Measurements from ENCODE around the gene DSCAML1. TPM values are rescaled to one million over a fixed set of nuclear protein-coding genes. Genes with fewer than 3 reads are reported as not detected.

The DSCAML1 gene
- total RNA-seq, 2 experiments from 2014 or later: not detected

- H3K9me3 ChIP-seq (ENCODE audit: low read length): no peaks in the 10 kb centered on the region
- DNase-seq (ENCODE audit: low spot score): no peak
- POLR2A ChIA-PET: no interaction called here
- CTCF ChIA-PET (ENCODE audit: unreplicated experiment): no interaction called here
- intact Hi-C loops (cut with micrococcal nuclease; ENCODE audit: unreplicated experiment): no loop called here
- no peaks in the 10 kb centered on the region for H3K36me3 ChIP-seq (ENCODE audit: insufficient read depth, low read length)
- H3K79me2 ChIP-seq (ENCODE audit: insufficient read depth, low read depth, low read length): no peaks in the 10 kb centered on the region
- H3K4me3 ChIP-seq (ENCODE audit: low read depth, low read length, poor library complexity, severe bottlenecking): no peak overlapping the region
- no peaks in the 10 kb centered on the region for H4K20me1 ChIP-seq (ENCODE audit: insufficient read depth, low read length)
- no peak overlapping the region for H3K27ac ChIP-seq (ENCODE audit: low read depth, low read length, poor library complexity, severe bottlenecking)
- H3K4me2 ChIP-seq (ENCODE audit: low read length): no peak overlapping the region
- BruUV-seq (replicated peaks): no TSS peak
- H3K4me1 ChIP-seq (ENCODE audit: insufficient read depth, low read length, poor library complexity, severe bottlenecking): no peaks in the 10 kb centered on the region
- H2AFZ ChIP-seq (ENCODE audit: low read length): no peak overlapping the region
- H3K9me2 ChIP-seq (ENCODE audit: insufficient read depth, low read length): no peaks in the 10 kb centered on the region
- TF ChIP-seq CTCF (conservative IDR thresholded peaks at IDR 0.05; ENCODE audit: low read length) (no peak), EZH2phosphoT487 (IDR thresholded peaks at IDR 0.05; ENCODE audit: borderline replicate concordance, low read depth, low read length) (no peak)
Observed at GRCh38 chr11:117565709-117566108, 231.3 kb downstream of the DSCAML1 start.

- TF ChIP-seq CTCF (conservative IDR thresholded peaks at IDR 0.05; ENCODE audit: low read length): no peak
- TF ChIP-seq EZH2phosphoT487 (IDR thresholded peaks at IDR 0.05; ENCODE audit: borderline replicate concordance, low read depth, low read length): no peak
- Histone ChIP-seq H3K4me2 (ENCODE audit: low read length) (no peak overlapping the region), H3K4me3 (ENCODE audit: low read depth, low read length, poor library complexity, severe bottlenecking) (no peak overlapping the region), H3K9me2 (ENCODE audit: insufficient read depth, low read length) (no peaks in the 10 kb centered on the region), H3K36me3 (ENCODE audit: insufficient read depth, low read length) (no peaks in the 10 kb centered on the region), H4K20me1 (ENCODE audit: insufficient read depth, low read length) (no peaks in the 10 kb centered on the region), H3K79me2 (ENCODE audit: insufficient read depth, low read depth, low read length) (no peaks in the 10 kb centered on the region), H3K27ac (ENCODE audit: low read depth, low read length, poor library complexity, severe bottlenecking) (no peak overlapping the region), H2AFZ (ENCODE audit: low read length) (no peak overlapping the region), H3K9me3 (ENCODE audit: low read length) (no peaks in the 10 kb centered on the region), H3K4me1 (ENCODE audit: insufficient read depth, low read length, poor library complexity, severe bottlenecking) (no peaks in the 10 kb centered on the region)
- intact Hi-C loops (cut with micrococcal nuclease; ENCODE audit: unreplicated experiment): no loop called here
- ChIA-PET CTCF (ENCODE audit: unreplicated experiment) (no interaction called here), POLR2A (interaction anchor here (0.6 kb wide), 1 partner anchor 8 kb away, joined by 7 read pairs; no protein-coding TSS in a partner anchor)
- no peak for DNase-seq (ENCODE audit: low spot score)
- no TSS peak for BruUV-seq (replicated peaks)
Observed at GRCh38 chr11:117564321-117564720, 232.7 kb downstream of the DSCAML1 start.

- ChIA-PET CTCF (ENCODE audit: unreplicated experiment) (no interaction called here), POLR2A (no interaction called here)
- Histone ChIP-seq H3K4me1 (ENCODE audit: insufficient read depth, low read length, poor library complexity, severe bottlenecking) (no peaks in the 10 kb centered on the region), H3K36me3 (ENCODE audit: insufficient read depth, low read length) (no peaks in the 10 kb centered on the region), H3K9me2 (ENCODE audit: insufficient read depth, low read length) (no peaks in the 10 kb centered on the region), H3K27ac (ENCODE audit: low read depth, low read length, poor library complexity, severe bottlenecking) (no peak overlapping the region), H3K9me3 (ENCODE audit: low read length) (no peaks in the 10 kb centered on the region), H4K20me1 (ENCODE audit: insufficient read depth, low read length) (no peaks in the 10 kb centered on the region), H2AFZ (ENCODE audit: low read length) (no peak overlapping the region), H3K4me2 (ENCODE audit: low read length) (no peak overlapping the region), H3K4me3 (ENCODE audit: low read depth, low read length, poor library complexity, severe bottlenecking) (no peak overlapping the region), H3K79me2 (ENCODE audit: insufficient read depth, low read depth, low read length) (no peaks in the 10 kb centered on the region)
- no peak for DNase-seq (ENCODE audit: low spot score)
- intact Hi-C loops (cut with micrococcal nuclease; ENCODE audit: unreplicated experiment): no loop called here
- TF ChIP-seq CTCF (conservative IDR thresholded peaks at IDR 0.05; ENCODE audit: low read length): no peak
- BruUV-seq (replicated peaks): no TSS peak
Observed at GRCh38 chr11:117563556-117563955, 233.5 kb downstream of the DSCAML1 start.

All from OCI-LY7 (cell line).